GM12892 (cell line): ENCODE measurements around the gene TFF1.

Experiments used
- POLR2A ChIP-seq: IDR thresholded peaks from 2 replicates; pipeline ENCODE4 v1.6.1; 2011; ENCODE audit warnings: low read depth, low read length, control low read depth
- POLR2AphosphoS5 ChIP-seq: IDR thresholded peaks from 2 replicates; pipeline ENCODE4 v1.6.1; 2011; ENCODE audit warnings: low read depth, low read length, control low read depth
- TAF1 ChIP-seq: IDR thresholded peaks from 2 replicates; pipeline ENCODE4 v1.6.1; 2011; ENCODE audit warnings: low read depth, mild to moderate bottlenecking, control low read depth, low read length, borderline replicate concordance

- TF ChIP-seq POLR2AphosphoS5 (no peak), POLR2A (no peak), TAF1 (no peak)
These were observed 41.4 kb downstream of the TFF1 start for GRCh38 chr21:42324896-42325295.
